Cardiac atrium fibroblast (primary cell): ENCODE results near the gene AP3M1. TPM values are rescaled to one million over a fixed set of nuclear protein-coding genes. Genes with fewer than 3 reads are reported as not detected.

Experiments used
- total RNA-seq: library from RNA; depleted of rRNA; stranded (reverse); fragments of >200 nt; gene quantifications from 2 replicates; pipeline ENCODE4 v1.2.3, GENCODE V29; 2015

AP3M1 gene
- total RNA-seq = 21.4 and 22.0 TPM in 2 replicates

GRCh38 chr10:74150204-74150989, at the start of gene AP3M1:
AP3M1 (minus strand) TSS chr10:74150828; CDS start chr10:74138379, 12,449 bp downstream.

GRCh38 chr10:74150990-74151878, 606 bp upstream of the AP3M1 start, which contains the start of gene ADK:
ADK (plus strand) TSS chr10:74151221; CDS start chr10:74151279, 58 bp downstream.

Other genes starting within 250 kb of the AP3M1 start
- 49.1 and 55.2 TPM in 2 replicates for gene PLAU, start 239.7 kb downstream of the AP3M1 start, total RNA-seq
- 185 and 211 TPM in 2 replicates for gene VCL, start 152.7 kb downstream of the AP3M1 start, total RNA-seq
- 14.3 and 36.9 TPM in 2 replicates for gene ADK, start 393 bp upstream of the AP3M1 start, total RNA-seq